Body of pancreas (tissue), 4 donors: Measurements from ENCODE around the gene IGSF8. TPM values are rescaled to one million over a fixed set of nuclear protein-coding genes. Genes with fewer than 3 reads are reported as not detected.
A peak's percentile ranks its signal among the peaks of the same experiment; 100 is the strongest.

Experiments used
- ATAC-seq: fragments of 150-250 bp; one replicate; pipeline ENCODE4 v1.9.1; 2016
- DNase-seq, 4 donors: peaks; one replicate each; pipeline ENCODE4 v3.0.0-alpha.2; 2019
- H3K27ac ChIP-seq, 4 donors: fragments of 200-600 bp; sonication (generic); 1 replicate in 3 of 4; 2 replicates in 1 of 4; pipeline versions ENCODE4 v1.5.1 to v1.6.1; 2016 to 2019; ENCODE audit warnings: mild to moderate bottlenecking in 1 of 4, mixed read lengths in 1 of 4, moderate library complexity in 1 of 4
- H3K27me3 ChIP-seq, 2 donors: fragments of 200-600 bp; sonication (generic); one replicate each; pipeline ENCODE4 v1.6.0; 2016; ENCODE audit warnings: mild to moderate bottlenecking in 1 of 2
- H3K36me3 ChIP-seq, 2 donors: fragments of 200-600 bp; sonication (generic); replicated peaks in 1 of 2; 2 replicates each; pipeline ENCODE4 v1.5.1; 2016; ENCODE audit warnings: low read depth in 2 of 2; ENCODE audit not compliant: insufficient read depth in 1 of 2
- H3K4me1 ChIP-seq: fragments of 200-600 bp; sonication (generic); one replicate; pipeline ENCODE4 v1.6.0; 2016
- H3K4me3 ChIP-seq, 2 donors: fragments of 200-600 bp; sonication (generic); 1 replicate in 1 of 2; 2 replicates in 1 of 2; pipeline ENCODE4 v1.5.1; 2016 to 2019
- H3K9me3 ChIP-seq, 3 donors: fragments of 200-600 bp; sonication (generic); 1 replicate in 2 of 3; 2 replicates in 1 of 3; pipeline ENCODE4 v1.5.1; 2016
- POLR2A ChIP-seq, 3 donors: fragments of 450-650 bp; IDR thresholded peaks; one replicate each; pipeline ENCODE4 v1.6.1; 2016; ENCODE audit warnings: antibody characterized with exemption in 3 of 3, mild to moderate bottlenecking in 2 of 3
- WGBS, 2 donors: methylation state at CpG; one replicate each; pipeline ENCODE4 v1.1.5; 2017; 5-methylcytosine and 5-hydroxymethylcytosine counted together
- intact Hi-C: fragments of 100-400 bp; cut with DNase I; formaldehyde crosslinking; loops from one replicate; pipeline ENCODE4 v1.15.1; 2023
- total RNA-seq, 2 donors: library from RNA; depleted of rRNA; stranded (reverse); fragments of >200 nt; gene quantifications; one replicate each; pipeline ENCODE4 v1.1.0, GENCODE V29; 2016
- TF ChIP-seq, protein P1 (sequence below), 7 experiments: fragments of 450-650 bp in 4 of 7; fragments of 200-600 bp in 3 of 7; sonication (generic) in 3 of 7; IDR thresholded peaks; one replicate each; pipeline ENCODE4 v1.5.1; 2016 to 2019; ENCODE audit warnings: antibody characterized with exemption in 7 of 7

IGSF8 gene
- total RNA-seq, 2 donors from 2014 or later = 18.4 to 46.8 TPM

DNA sequence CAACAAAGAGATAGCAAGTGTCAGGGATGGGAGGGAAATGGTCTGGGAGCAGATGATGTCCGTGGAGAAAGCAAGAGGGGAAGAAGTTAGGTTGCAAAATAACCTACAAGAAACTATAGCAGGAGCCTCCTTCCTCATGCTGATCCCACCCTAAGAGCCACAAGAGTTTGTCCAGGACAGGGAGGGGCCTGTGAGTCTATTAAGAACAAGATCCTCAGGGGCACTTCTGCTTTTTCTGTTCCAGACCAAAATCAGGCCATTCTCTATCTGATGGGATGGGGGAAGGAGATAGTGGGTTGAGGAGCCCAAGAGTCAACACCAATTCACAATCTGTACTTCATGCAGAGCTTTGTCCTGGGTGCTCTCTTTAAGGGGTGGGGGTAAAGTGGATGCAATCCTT, 45.3 kb upstream of the IGSF8 start:
- intact Hi-C loops = no loop called here
- Histone ChIP-seq H3K4me3 (no peak overlapping the region), H3K36me3 (no peaks in the 10 kb centered on the region), H3K27me3 (no peaks in the 10 kb centered on the region), H3K9me3 (no peaks in the 10 kb centered on the region), H3K27ac (no peak overlapping the region), H3K4me1 (no peaks in the 10 kb centered on the region)
- TF ChIP-seq POLR2A (IDR thresholded peaks at IDR 0.05) = no peak
- TF ChIP-seq, protein P1, sequence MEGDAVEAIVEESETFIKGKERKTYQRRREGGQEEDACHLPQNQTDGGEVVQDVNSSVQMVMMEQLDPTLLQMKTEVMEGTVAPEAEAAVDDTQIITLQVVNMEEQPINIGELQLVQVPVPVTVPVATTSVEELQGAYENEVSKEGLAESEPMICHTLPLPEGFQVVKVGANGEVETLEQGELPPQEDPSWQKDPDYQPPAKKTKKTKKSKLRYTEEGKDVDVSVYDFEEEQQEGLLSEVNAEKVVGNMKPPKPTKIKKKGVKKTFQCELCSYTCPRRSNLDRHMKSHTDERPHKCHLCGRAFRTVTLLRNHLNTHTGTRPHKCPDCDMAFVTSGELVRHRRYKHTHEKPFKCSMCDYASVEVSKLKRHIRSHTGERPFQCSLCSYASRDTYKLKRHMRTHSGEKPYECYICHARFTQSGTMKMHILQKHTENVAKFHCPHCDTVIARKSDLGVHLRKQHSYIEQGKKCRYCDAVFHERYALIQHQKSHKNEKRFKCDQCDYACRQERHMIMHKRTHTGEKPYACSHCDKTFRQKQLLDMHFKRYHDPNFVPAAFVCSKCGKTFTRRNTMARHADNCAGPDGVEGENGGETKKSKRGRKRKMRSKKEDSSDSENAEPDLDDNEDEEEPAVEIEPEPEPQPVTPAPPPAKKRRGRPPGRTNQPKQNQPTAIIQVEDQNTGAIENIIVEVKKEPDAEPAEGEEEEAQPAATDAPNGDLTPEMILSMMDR (IDR thresholded peaks at IDR 0.05) = no peak
- ATAC-seq = no peak
- WGBS, 2 donors = 18 to 28% methylated on average over 1 of the region's 1 CpG
- DNase-seq = peak in 1 of 4 donors; percentile 27

DNA sequence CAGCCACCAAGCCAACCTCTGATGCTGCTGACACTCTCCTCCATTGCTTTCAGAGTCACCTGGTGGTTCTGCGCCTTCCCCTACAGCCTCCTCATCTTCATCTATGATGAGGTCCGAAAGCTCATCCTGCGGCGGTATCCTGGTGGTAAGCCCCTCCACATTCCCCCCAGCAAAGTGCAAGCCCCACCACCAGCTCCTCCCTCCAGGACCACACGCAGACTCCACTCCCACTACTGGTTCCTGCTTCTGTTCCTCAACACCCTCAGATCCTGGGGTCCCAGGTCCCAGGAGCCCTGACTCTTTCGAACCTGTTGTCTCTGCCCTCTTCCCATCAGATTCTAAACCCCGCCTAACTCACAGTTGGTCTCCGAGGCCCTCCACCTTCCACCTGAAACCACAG, 41.4 kb upstream of the IGSF8 start:
- ATAC-seq (no peak), DNase-seq (no peak)
- 89 to 91% methylated on average over 8 of the region's 8 CpGs for WGBS, 2 donors
- Histone ChIP-seq H3K27ac (no peak overlapping the region), H3K27me3 (no peaks in the 10 kb centered on the region), H3K9me3 (no peaks in the 10 kb centered on the region), H3K4me3 (no peak overlapping the region), H3K4me1 (no peaks in the 10 kb centered on the region), H3K36me3 (no peaks in the 10 kb centered on the region)
- intact Hi-C loops = no loop called here
- TF ChIP-seq POLR2A (IDR thresholded peaks at IDR 0.05) = no peak
- TF ChIP-seq, protein P1 (IDR thresholded peaks at IDR 0.05) = no peak

DNA sequence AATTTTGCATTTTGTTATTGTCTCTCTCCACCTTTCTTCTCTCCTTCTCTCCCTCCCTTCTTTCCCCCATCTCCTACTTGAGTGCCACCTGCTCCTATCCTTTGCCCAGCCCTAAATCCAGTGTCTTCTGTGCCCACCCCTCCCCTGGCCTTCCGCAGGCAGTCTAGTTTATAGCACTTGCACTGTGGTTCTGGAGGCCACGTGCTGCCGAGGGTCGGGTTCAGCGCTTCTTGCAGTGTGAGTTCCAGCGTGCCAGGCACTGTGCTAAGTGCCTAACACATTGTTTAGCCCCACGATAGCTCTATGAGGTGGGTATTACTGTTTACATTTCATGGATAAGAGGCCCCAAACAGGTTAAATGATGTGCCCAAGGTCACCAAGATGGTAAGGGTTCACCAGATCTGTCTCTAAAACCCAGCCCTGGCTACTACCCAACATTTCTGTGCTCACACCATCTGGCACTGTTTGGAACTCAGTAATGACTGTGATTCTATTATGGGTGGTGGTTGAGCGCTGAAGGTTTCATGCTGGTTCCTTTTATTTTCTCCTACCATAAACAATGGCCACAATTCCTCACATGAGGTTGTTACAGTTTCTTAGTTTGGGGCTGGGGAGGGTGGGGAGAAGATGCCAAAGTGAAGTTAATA, 38.9 kb upstream of the IGSF8 start:
- 74 to 84% methylated on average over 8 of the region's 8 CpGs for WGBS, 2 donors
- intact Hi-C loops = no loop called here
- no peaks in the 10 kb centered on the region for H3K9me3 ChIP-seq
- DNase-seq (no peak), ATAC-seq (no peak)
- peaks cover 1% of the 10 kb centered on the region for H3K4me1 ChIP-seq
- H3K4me3 ChIP-seq = no peak overlapping the region
- H3K27me3 ChIP-seq = no peaks in the 10 kb centered on the region
- TF ChIP-seq, protein P1 (IDR thresholded peaks at IDR 0.05) = no peak
- TF ChIP-seq POLR2A (IDR thresholded peaks at IDR 0.05) = no peak
- H3K27ac ChIP-seq = no peak overlapping the region
- no peaks in the 10 kb centered on the region for H3K36me3 ChIP-seq

DNA sequence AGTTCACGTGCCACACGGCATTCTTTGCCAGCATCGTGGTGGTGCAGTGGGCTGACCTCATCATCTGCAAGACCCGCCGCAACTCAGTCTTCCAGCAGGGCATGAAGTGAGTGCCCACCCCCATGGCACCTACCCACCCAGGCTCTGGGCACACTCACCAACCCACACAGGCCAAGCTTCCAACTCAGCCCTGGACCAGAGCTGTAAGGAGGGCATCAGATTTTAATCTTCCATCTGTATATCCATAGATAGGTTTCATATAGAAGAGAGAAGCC, 38.4 kb upstream of the IGSF8 start:
- ATAC-seq = no peak
- Histone ChIP-seq H3K36me3 (no peaks in the 10 kb centered on the region), H3K27ac (no peak overlapping the region), H3K4me3 (no peak overlapping the region), H3K27me3 (no peaks in the 10 kb centered on the region), H3K9me3 (no peaks in the 10 kb centered on the region), H3K4me1 (peaks cover 6% of the 10 kb centered on the region)
- DNase-seq = no peak
- TF ChIP-seq, protein P1 (IDR thresholded peaks at IDR 0.05) = no peak
- no peak for TF ChIP-seq POLR2A (IDR thresholded peaks at IDR 0.05)
- WGBS, 2 donors = 60 to 88% methylated on average over 1 to 5 of the region's 5 CpGs
- intact Hi-C loops = no loop called here
